Fibroblast of skin of left biceps (primary cell): Measurements from ENCODE around the gene WASF3.
A peak's percentile ranks its signal among the peaks of the same experiment; 100 is the strongest.

ENCODE experiments used
- DNase-seq, 2 experiments: peaks; one replicate each; pipeline ENCODE4 v3.0.0-alpha.2; 2013; ENCODE audit warnings: low read depth in 2 of 2

The WASF3 gene, protein sequence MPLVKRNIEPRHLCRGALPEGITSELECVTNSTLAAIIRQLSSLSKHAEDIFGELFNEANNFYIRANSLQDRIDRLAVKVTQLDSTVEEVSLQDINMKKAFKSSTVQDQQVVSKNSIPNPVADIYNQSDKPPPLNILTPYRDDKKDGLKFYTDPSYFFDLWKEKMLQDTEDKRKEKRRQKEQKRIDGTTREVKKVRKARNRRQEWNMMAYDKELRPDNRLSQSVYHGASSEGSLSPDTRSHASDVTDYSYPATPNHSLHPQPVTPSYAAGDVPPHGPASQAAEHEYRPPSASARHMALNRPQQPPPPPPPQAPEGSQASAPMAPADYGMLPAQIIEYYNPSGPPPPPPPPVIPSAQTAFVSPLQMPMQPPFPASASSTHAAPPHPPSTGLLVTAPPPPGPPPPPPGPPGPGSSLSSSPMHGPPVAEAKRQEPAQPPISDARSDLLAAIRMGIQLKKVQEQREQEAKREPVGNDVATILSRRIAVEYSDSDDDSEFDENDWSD

GRCh38 chr13:26557393-26558073 lies at the start of gene WASF3:
Gene WASF3 (plus strand): TSS chr13:26557683. CDS start chr13:26642271, 84,588 bp downstream.
- peak; percentile 84 to 87 for DNase-seq

GRCh38 chr13:26508885-26509284 lies 48.6 kb upstream of the WASF3 start:
- DNase-seq: peak in 1 of 2 experiments; percentile 70

- no peak for DNase-seq
Measured at GRCh38 chr13:26509491-26509890, 48.0 kb upstream of the WASF3 start.

DNA sequence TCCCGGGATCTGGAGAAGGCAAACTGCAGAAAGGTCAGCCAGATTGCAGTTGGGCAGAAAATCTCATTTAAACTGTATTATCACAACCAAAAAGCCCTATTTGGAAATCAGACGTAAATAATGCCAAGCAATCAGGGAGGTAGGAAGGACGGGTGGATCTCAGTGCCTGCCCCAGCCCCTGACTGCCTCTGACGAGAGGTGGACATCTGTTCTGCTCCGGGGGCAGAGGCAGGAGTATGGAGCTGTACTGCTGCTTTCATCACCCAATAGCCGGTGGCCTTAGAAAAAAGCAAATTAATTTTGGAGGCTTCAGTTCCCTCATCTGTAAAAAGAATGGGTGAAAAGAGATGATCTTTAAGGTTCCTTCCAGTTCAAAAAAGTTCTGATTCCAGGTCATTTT lies 43.6 kb upstream of the WASF3 start:
- no peak for DNase-seq

- DNase-seq: no peak
Measured at GRCh38 chr13:26515721-26516120, 41.8 kb upstream of the WASF3 start.

DNA sequence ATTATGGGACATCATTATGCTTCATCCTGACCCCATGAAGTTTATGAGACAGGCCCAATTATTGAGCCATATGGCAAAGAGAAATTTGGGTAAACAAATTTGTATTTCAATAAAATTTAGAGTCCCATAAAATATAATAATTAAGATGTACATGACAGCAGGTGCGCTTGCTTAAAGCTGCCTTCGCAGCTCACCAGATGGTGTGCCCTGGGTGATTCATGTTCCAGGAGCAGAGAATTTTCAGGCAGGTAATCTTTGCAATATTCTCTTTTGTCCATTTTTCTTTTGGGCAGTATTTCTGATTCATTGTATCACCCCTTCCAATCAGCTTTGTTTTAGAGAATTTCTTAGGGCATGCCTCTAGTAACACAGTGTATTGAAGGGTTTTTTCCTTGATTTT lies 39.5 kb upstream of the WASF3 start:
- no peak for DNase-seq

GRCh38 chr13:26518451-26518959 lies 39.0 kb upstream of the WASF3 start:
- no peak for DNase-seq

- no peak for DNase-seq
Measured at GRCh38 chr13:26522571-26522970, 34.9 kb upstream of the WASF3 start.

DNA sequence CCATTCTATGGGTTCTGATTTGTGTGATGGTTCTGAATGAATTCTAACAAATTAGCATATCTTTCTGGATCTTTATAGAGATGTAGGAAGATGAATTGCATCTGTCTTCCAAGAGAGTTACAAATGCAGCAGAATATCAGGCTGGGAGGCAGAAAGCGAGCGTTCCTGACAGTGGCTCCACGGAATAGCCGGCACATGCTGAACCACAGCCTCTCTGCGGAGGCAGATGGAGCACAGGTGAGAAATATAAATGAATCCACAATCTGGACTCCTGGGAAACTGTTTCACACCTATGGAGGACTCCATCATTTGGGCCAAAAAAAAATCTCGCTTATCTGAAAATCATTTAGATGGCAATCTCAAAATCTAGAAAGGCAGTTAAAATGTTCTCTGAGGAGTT lies 34.5 kb upstream of the WASF3 start:
- DNase-seq: no peak

GRCh38 chr13:26525528-26525927 lies 32.0 kb upstream of the WASF3 start:
- no peak for DNase-seq

GRCh38 chr13:26526702-26527216 lies 30.7 kb upstream of the WASF3 start:
- DNase-seq: peak in 1 of 2 experiments; percentile 1

DNA sequence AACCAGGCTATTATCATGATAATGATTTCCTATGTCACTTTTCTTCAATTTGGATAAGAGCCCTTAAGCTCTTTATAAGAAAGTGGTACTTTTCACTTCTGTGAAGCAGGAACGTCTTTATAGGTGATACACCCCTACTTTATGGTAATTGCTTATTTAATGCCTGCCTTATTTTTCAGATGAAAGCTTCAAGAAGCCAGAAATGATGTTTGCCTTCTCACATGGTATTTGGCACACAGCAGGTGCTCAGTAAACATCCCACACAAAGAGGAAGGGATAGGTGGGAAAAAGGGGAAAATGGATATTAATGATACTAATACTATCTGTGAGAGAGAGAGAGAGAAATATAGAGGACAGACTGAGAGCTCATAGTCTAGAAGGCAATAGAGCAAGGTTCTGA lies 29.0 kb upstream of the WASF3 start:
- DNase-seq: no peak

GRCh38 chr13:26529441-26529840 lies 28.0 kb upstream of the WASF3 start:
- DNase-seq: peak; percentile 26 to 29

DNA sequence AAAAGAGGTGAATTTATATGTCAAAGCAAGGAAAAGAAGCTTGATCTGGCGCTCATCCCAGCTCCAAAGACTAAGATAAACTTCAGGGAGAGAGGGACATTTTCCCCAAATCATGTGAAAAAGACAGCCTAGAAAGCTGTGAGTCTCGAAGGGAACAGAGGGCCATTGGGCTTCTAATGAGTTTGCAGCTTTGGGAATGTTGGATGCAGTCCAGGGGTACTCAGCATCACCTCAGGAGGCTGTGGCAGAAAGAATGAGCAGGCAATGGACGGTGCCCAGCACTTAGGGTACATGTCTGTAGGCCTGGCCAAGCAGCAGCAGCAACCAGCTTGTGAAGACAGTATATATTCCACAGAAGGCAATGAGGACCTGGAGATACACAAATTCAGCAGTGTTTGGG lies 25.7 kb upstream of the WASF3 start:
- no peak for DNase-seq

DNA sequence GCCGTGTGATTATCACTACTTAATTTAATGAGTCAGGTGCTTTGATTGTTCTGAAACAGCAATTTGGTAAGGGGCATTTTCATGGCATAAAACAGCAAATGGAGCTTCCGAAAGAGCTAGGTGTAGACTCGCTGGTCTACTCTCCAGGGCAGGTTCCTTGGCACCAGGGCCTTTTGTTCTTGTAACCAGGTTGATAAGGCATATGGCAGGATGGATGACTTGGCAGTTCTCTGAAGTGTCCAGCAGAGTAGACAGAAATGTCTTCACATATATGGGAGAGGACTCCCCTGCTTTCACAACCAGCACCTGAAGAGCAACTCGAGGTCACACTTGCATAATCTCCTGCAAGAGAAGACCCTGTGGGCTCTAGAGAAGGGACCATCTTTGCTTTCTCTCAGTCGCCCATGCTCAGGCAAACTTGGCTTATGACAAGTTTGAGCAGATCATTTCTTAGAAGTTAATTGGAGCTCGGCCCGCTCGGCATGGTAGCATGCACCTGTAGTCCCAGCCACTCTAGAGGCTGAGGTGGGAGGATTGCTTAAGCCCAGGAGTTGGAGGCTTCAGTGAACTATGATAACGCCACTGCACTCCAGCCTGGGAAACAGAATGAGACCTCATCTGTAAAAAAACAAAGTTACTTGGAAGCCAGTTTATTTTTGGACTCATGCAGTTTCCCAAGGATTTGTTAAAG lies 23.3 kb upstream of the WASF3 start:
- DNase-seq: no peak

- DNase-seq: no peak
Measured at GRCh38 chr13:26538363-26539317, 18.8 kb upstream of the WASF3 start.

DNA sequence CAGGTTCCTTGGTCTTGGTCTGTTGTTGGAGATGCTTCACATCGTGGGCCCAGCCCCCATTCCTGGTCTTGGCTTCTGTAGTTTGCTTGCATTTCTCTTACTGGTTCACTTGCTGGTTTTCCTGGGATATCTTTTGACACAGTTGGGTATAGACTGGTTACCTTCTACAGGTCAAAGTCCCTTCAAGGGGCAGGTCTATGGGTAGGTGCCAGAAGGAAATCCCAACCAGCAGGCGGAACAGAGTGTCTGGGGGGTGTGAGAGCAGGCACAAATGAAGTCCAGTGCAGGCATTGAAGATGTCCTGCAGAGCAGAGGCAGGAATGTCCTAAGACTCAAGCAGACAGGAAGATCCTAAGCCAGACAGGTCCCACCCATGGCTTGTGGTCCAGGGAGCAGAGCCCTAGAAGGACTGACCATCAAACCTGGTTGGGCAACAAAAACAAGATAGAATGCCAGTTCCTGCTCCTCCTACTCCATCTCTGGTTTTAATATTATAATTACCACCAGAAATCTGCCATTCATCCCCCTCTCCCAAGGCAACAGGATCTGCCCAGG lies 17.7 kb upstream of the WASF3 start:
- no peak for DNase-seq

DNA sequence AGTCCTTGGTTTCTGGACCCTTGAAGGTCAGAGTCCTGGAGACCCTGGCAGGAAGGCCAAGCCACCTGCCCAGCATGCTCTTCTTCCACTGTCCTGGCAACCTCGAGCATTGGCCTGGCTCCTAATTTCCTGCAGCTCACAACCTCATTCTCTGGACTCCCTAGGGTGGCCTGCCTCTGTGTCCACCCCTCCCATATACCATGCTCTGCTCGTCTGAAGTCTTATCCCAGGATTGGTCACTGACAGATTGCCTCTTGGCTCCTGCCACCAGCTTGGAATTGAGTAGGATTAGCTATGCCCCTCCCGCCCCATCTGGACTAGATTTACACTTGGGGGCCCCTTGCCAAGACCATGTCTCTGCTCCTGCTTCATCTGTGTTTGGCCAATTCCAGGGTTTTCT lies 17.1 kb upstream of the WASF3 start:
- DNase-seq: no peak

DNA sequence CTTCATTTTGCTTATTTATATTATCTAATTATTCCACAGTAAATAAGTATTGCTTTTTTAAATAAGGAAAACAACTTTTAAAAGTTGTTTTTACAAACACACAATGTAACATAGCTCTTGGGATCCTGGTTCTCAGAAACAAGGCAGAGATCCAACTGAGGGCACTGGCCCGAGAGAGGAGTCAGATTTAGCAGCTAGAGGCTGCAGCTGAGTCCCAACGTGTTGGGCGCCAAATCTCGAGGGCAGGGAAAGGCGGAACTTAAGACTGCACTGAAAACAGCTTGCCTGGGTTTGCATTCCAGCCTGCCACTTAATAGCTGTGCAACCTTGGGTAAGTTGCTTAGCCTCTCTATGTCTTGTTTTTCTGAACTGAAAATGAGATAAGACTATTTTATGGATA lies 16.4 kb upstream of the WASF3 start:
- no peak for DNase-seq
